Suprapubic skin (tissue), 4 donors: ENCODE measurements around the gene UNC119.

ENCODE experiments used
- POLR2A ChIP-seq, 2 donors: fragments of 450-650 bp; IDR thresholded peaks; one replicate each; pipeline ENCODE4 v1.6.1; 2017; ENCODE audit warnings: antibody characterized with exemption in 2 of 2, mild to moderate bottlenecking in 2 of 2, moderate library complexity in 2 of 2
- POLR2AphosphoS5 ChIP-seq, 3 donors: sonication (generic); formaldehyde crosslinking; IDR thresholded peaks; one replicate each; pipeline ENCODE4 v1.6.1; 2017; ENCODE audit warnings: antibody characterized with exemption in 3 of 3
- TF ChIP-seq, protein P1 (sequence below), 2 donors: fragments of 200-600 bp in 1 of 2; fragments of 450-650 bp in 1 of 2; sonication (generic) in 1 of 2; IDR thresholded peaks; one replicate each; pipeline ENCODE4 v1.5.1; 2016 to 2019; ENCODE audit warnings: antibody characterized with exemption in 2 of 2, mild to moderate bottlenecking in 1 of 2, moderate library complexity in 1 of 2

DNA sequence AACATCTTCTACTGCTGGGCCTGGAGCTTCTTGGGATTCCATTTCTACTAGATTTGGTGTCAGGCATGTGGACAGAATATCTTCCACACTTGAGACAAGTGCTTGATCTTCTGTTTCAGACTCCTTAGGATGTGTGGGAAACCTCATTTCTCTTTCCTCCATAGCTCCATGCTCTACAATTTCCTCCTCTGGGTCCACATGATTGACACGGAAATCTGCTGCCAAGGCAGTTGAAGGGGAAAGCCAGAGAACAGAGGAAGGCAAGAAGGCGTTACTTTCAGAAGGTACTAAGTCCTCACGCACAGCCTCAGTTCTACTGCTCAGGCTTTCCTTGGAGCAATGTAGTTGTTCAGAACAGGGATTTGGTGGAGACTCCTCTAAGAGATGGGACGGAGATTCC, 39.8 kb upstream of the UNC119 start:
- TF ChIP-seq POLR2A (IDR thresholded peaks at IDR 0.05) (no peak), POLR2AphosphoS5 (IDR thresholded peaks at IDR 0.05) (no peak)
- TF ChIP-seq, protein P1, sequence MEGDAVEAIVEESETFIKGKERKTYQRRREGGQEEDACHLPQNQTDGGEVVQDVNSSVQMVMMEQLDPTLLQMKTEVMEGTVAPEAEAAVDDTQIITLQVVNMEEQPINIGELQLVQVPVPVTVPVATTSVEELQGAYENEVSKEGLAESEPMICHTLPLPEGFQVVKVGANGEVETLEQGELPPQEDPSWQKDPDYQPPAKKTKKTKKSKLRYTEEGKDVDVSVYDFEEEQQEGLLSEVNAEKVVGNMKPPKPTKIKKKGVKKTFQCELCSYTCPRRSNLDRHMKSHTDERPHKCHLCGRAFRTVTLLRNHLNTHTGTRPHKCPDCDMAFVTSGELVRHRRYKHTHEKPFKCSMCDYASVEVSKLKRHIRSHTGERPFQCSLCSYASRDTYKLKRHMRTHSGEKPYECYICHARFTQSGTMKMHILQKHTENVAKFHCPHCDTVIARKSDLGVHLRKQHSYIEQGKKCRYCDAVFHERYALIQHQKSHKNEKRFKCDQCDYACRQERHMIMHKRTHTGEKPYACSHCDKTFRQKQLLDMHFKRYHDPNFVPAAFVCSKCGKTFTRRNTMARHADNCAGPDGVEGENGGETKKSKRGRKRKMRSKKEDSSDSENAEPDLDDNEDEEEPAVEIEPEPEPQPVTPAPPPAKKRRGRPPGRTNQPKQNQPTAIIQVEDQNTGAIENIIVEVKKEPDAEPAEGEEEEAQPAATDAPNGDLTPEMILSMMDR (IDR thresholded peaks at IDR 0.05) = no peak
